ENCODE data around the gene NFYC.

- TF ChIP-seq PREB (CRISPR knock-in tag; IDR thresholded peaks at IDR 0.05; ENCODE audit: borderline replicate concordance) (no peak), IRF1 (CRISPR knock-in tag; IDR thresholded peaks at IDR 0.05) (no peak), HMGXB4 (CRISPR knock-in tag; IDR thresholded peaks at IDR 0.05) (no peak), CTCF (IDR thresholded peaks at IDR 0.05) (no peak), USF2 (CRISPR knock-in tag; IDR thresholded peaks at IDR 0.05) (no peak), ATF2 (CRISPR knock-in tag; IDR thresholded peaks at IDR 0.05; ENCODE audit: borderline replicate concordance, low read depth) (no peak), MAX (CRISPR knock-in tag; IDR thresholded peaks at IDR 0.05) (no peak), MXD4 (CRISPR knock-in tag; IDR thresholded peaks at IDR 0.05; ENCODE audit: borderline replicate concordance) (no peak), E2F5 (CRISPR knock-in tag; IDR thresholded peaks at IDR 0.05) (no peak), ARID4B (CRISPR knock-in tag; IDR thresholded peaks at IDR 0.05; ENCODE audit: borderline replicate concordance) (no peak), ZNF232 (CRISPR knock-in tag; IDR thresholded peaks at IDR 0.05) (no peak)
Observed at GRCh38 chr1:40684669-40685068, 6.8 kb upstream of the NFYC start.
